Stimulated activated CD4-positive, alpha-beta T cell treated with anti-CD3 and anti-CD28 coated beads, Interleukin-15, amount 100 ng/mL, for 1 hour (primary cell): ENCODE data around the gene RS1.

Experiments
- DNase-seq, 2 donors: peaks; one replicate each; pipeline ENCODE4 v3.0.0-alpha.2; 2020; ENCODE audit warnings: low read depth in 1 of 2, low spot score in 1 of 2

RS1 gene

GRCh38 chrX:18607966-18608365 lies 63.9 kb downstream of the RS1 start:
- DNase-seq = no peak

DNA sequence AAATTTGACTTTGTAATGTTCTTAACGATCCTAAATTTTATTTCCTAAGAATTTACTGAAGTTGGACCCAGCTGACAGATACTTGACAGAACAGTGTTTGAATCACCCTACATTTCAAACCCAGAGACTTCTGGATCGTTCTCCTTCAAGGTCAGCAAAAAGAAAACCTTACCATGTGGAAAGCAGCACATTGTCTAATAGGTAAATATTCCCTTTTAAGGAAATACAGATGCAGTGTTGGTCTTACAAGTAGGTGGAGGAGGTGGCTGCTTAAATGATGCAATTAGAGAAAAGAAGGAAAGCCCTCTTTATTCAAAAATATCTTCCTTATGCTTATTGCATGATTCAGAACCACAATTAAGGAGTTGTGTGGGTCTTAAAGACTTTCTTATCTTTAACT lies 73.5 kb downstream of the RS1 start:
- DNase-seq = no peak

- no peak for DNase-seq
These were observed 75.8 kb downstream of the RS1 start for GRCh38 chrX:18596096-18596495.

GRCh38 chrX:18594079-18594478 lies 77.8 kb downstream of the RS1 start:
- no peak for DNase-seq

DNA sequence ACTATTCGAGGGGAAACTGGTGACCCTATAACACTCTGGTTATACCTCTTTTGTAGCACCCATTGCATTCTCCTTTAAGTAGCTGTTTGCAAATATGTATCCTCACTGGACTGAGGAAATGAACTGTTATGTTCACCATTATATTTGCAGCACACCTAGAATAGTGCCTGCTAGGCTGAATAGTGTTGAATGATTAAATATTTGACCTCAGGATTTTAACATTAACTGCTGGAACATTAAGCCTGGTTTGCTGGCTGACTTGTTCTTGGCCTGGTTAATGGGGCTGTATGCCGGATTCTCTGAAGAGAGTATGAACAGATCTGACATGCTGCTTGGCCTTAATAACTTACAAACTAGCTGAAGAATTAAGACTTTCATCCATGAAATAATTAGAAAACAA lies 80.1 kb downstream of the RS1 start:
- no peak for DNase-seq
